Measurements from ENCODE around the gene MAML2. TPM values are rescaled to one million over a fixed set of nuclear protein-coding genes. Genes with fewer than 3 reads are reported as not detected.
A peak's percentile ranks its signal among the peaks of the same experiment; 100 is the strongest.

MAML2 gene
- total RNA-seq, 1 donor from 2014 or later = 8.0 TPM

DNA sequence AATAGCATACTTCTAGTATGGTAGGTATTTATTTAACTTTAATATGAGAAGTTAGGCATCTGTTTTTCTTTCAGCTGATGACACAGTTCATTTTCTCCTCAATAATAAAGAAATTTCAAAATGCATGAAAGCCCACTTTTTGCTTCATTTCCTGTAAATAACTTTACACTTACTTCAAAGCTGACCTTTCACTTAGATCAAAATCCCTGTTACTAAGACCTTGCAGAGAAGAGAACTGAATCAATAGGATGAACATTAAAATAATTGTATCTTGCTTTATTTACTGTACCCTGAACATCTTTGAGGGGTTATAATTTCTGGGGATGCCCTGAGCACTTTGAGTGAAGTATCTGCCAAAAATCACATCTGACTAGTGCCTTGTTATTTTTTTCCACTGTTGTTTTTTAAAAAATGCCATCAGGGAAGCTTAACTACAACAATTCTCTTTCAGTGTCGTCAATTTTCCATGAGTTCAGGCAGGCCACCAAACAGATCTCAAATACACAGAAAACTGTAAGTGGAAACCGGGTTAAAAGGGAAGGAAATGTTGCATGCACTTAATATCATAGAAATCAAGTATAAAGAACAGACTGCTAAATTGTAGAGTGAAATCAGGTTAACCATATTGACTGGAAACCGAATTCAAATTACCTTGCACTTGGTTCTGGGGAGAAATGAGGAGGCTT is 206.2 kb downstream of the MAML2 start:
- no peak for DNase-seq (ENCODE audit: low read depth)

DNA sequence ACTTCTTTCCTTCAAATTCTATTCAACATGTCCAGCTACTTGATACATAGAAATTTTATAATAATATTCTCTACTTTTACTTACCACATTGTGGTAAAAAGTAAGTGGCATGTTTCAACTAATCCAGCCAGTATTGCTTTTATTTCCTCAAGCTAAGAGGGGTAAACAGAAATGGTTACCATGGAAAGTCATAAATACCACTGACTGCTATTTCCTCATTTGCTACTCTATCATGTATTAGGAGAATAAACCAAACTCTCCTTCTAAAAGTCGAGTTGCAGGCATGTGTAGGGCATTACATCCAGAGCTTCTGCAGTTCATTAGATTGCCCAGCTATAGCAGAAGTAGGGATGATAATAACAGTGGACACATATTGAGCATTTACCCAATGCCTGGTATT is 208.4 kb downstream of the MAML2 start:
- no peak for DNase-seq (ENCODE audit: low read depth)

DNA sequence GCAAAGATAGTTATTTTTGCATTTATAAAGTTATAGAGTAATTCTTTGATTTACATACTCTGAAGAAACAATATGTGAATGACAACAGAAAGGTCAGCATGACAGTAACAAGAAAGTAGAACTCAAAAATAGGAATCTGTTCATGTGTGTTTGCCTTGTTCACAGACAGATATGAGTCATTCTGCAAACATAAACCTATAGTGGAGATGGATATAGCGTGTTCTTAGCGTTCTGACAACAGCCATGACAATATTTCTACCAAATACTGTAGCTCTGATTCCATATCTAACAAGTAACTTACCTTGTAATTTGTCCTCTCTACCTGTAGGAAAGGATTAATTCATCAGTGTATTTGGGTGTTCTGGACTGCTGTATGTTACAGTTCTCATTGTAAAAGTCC is 210.6 kb downstream of the MAML2 start:
- no peak for DNase-seq (ENCODE audit: low read depth)

DNA sequence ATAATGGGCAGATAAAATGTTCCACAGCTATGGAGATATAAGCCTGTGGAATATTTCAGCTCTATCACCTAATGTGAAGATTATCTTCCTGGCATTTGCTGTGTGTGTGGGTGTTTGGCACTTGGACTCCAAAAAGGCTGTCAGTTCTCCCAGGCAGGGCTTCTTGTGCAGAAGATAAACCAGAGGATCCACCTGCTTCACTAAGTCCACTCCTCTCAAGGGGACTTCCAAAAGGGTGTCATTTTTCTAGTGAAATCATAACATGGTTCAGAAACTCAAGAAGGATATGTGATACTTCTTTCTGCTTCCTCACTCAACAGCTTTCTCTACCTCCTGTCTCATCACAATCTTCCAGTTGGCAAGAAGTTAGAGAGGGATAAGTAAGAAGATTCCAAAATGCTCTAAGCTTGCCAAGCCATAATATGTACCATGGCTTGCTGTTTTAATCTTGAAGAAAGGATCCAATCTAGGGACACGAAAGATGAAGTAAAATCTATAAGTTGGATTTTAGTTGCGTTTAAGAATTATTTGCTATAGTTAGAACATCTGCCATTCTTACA is 212.9 kb downstream of the MAML2 start:
- DNase-seq (ENCODE audit: low read depth) = peak; percentile 45

DNA sequence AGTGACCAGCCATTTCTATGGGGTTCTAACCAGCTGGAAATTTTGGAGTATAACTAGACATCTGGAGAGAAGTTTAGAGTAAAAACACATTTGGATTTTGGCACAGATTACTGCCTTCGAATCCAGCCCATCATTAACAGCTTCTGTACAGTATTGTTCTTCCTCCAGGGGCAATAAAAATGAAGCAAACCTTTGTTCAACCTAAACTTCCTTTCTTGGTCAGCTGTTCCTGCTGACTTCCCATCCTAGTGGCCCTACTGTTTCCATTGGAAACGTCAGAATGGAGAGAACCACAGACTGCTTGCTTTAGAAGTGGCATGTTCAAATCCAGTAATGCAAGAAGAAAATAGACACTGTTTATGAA is 215.4 kb downstream of the MAML2 start:
- no peak for DNase-seq (ENCODE audit: low read depth)

DNA sequence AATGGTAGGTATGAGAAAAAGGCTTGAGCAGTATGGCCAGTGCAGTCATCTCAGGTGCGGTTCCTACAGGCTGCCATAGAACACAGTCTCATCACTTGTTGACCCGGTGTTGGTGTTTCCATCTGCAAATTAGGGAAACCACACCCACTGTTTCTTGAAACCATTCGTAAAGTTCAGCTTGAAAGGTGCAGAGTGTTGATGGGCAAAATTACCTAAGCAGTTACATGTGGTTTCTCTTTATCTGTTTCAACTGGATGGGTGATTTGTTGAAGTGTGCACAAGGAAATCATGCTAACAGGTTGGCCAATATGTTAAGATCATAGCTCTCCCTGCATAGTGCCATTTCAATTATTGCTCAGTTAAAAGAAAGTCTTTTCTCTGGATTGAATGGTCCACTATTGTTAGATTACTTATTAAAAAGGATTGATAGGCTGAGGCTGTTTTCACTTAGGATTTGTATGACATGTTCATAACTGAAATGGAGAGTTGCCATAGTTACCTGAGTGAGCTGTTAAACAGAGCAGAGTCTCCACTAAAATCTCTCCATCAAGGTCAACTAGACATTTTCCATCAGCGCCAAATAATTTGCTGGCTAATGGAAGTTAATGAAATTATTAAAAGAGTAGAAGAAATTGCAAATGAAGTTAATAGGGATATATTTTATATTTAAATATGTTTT is 215.9 kb downstream of the MAML2 start:
- DNase-seq (ENCODE audit: low read depth) = no peak

DNA sequence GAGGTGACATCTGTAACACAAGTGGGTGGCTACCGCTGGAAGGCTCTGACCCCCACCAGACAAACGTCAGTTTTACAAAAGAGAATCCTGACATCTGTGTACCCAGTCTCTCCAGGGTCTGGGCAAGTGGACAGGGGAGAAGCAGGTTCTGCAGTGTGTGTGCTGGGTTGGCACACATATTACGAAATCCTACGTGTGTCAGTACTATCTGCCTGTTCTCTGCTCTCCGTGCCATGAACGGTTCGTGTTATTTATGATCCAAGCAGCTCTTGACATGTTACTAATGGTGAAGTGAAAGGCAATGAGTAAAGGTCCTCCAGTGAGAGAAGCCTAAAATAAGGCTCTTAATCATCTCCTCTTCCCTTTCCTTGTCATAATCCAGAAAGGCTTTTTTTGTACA is 217.6 kb downstream of the MAML2 start:
- DNase-seq (ENCODE audit: low read depth) = no peak

DNA sequence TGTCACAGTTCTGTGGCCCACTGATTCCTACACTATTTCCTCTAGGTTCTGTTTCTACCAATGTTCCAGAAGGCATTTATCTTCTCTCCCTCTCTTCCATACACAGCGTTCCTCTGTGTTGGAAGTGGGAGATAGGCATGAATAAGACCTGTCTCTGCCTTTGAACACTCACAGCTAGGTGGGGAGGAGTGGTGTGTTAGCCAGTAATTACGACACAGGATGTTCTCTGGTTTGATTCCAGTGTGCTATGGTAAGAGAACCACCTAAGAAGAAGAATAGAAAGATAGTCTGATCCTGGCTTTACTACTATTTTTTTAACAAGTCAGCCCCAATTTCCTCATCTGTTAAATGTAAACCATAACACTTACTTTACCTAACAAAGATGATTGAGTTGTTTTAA is 218.8 kb downstream of the MAML2 start:
- DNase-seq (ENCODE audit: low read depth) = no peak

DNA sequence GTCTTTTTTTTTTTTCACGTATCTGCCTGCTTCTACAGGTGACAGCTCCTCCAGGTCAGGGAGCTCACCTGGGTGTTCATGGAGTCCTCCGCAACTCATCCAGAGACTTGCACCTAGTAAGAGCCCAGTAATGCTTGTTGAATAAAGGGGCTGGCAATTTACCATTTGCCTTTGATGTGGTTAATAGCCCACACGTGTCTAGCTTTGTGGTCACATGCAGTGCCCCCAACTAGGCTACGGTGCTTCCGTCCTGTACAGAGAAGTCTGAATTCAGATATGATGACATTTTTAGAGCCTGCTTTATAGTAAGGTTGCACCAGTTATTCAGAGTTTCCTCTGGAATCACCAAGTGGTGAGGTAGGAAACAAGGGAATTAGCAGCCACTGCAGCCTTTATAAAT is 219.7 kb downstream of the MAML2 start:
- no peak for DNase-seq (ENCODE audit: low read depth)

DNA sequence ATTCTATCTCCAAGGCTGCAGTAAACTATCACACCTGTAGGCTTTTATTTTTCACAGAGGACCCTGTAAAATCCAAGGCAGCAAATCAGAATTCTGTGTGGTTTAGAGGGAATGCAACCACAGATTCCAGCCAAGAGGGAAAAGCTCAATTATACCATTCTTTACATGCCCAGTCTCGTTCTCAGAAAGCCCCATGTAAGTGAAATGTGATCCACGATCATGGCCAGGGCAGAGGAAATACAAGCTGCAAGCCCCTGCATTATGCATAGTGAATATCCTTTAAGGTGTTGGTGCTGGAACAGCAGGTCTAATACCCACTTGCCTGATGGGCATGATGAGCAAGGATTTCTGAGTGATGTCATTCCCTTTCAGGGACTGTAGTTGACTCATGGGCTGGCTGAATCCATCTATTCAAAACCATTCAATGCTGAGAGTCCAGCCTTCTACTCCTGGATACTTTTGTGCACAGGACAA is 220.4 kb downstream of the MAML2 start:
- peak; percentile 31 for DNase-seq (ENCODE audit: low read depth)

DNA sequence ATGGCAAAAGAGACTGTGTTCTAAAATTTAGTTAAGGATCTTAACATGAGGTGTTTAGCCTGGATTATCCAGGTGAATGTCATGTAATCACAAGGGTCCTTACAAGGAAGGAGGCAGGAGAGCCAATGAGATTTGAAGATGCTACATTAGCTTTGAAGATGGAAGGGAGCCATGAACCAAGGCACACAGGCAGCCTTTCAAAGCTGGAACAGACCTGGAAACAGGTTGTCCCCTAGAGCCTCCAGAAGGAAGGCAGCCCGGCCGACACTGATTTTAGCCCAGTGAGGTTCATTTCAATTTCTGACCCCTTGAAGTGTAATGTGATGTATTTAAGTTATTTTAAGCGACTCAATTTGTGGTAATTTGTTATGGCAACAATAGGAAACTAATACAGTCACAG is 223.8 kb downstream of the MAML2 start:
- DNase-seq (ENCODE audit: low read depth) = no peak

DNA sequence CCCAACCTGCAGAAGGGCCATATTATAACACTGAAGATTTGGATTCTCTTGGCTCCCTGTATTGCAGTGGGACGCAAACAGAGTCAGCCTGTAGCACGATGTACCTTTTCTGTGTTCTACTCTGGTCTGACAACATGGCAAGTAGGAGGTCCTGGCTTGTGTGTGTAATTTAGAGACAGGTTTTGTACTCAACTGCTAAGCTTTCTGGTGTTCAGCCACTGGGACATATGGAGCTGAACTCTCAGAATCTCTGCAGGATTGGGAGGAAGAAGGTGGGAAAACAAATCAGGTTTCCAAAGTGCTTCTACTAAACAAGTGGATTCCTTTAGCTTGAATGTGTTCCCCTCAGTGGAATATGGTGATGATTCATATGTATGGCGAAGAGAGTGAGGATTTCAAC is 226.6 kb downstream of the MAML2 start:
- no peak for DNase-seq (ENCODE audit: low read depth)

DNA sequence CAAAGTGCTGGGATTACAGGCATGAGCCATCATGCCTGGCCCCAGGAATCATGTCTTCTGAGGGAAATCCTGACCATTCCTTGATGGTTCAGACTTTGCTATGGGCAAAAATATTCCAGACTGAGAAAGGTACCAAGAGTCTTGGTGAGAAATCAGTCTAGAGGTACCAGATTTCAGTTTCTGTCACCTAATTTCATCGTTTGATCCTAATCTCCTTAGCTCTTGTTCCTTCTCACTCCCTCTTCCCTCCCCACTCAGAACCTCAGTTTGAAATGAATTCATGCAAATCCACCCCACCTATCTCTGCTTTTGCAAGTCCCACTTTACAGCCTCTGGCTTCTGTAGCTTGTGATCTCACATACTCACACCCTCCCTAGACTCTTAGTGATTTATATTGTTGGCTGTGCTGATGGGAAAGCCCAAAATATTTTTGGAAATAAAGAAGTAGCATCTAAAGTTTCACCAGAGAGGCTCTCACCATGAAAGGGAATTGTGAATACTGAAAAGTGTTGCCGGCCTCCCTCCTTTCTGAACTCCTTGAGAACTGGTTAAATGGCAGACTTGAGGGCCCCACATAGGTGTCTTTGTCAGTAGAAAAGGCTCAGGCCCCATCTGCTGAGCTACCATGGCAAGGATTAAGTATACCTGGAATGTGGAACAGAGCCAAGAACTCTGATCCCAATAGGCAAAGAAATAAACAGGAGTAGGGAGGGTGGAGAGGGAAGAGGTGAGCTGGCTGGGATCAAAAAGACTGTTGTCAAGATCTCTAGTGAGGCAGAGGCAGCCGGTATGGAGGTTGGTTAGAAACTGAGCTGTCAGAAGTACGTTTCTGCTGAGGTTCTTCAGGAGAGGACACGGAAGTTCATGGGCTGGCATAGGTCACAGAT is 228.6 kb downstream of the MAML2 start:
- no peak for DNase-seq (ENCODE audit: low read depth)

DNA sequence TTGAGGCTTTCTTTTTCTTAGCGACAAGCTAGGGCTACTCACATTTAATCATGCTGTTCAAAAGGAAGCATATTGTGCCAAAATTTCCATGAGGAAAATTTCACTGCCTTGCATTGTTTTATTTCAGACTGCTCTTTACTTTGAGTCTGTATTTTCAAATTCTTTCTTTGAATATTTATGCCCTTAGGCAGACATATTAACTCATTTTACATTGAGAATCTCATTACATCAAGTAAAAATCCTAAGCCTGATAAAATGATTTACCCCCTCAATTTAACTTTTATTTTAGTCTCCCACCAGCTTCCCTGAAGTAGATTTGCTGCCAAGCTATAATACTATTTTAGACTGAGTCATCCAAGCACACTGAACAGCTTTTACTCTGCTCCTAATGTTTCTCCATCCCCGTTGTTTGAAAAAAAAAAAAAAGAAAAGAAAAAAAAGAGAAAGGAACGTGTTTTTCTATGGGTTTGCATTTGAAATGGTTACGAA is 229.8 kb downstream of the MAML2 start:
- peak; percentile 37 for DNase-seq (ENCODE audit: low read depth)

DNA sequence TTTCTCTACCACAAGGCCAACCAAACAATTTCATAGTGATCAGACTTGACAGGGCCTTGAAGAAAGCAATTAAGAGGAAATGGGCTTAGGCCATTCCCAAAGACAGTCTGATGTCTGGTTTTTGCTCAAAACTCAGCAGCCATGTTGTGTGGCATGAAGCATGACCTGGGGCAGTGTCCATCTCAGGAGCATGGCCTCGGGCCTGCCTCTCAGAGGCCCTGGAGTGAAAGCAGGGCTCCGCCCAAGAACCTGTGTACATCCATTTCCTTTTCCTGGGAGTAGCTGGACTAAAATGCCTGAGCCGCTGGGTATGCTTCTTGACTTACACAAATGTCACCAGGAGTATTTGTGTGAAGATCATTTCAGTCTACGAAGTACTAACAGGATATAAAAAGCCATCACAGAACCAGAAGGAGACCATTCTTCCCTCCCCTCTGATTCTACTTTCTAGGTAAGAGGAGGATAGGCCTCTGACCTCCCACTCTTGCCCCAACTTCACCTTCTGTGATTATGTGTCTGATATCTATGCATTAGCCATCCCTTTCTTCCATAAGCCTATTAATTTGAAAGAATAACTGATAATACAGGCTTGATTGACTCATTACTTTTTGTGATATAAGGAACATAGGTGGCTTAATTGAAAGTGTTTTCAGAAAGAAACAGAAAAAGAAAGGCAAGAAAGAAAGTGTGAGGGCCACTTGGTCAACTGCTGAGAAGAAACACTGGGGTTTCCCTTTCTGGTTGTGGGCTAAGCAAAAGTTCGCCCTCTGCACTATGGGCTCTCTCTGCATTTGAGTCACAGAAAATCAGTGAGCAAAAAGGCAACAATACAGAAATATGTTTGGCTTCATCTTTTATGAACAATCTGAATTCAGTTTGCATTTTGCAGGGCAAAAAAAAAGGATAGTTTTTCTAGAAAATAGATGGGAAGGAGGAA is 230.5 kb downstream of the MAML2 start:
- DNase-seq (ENCODE audit: low read depth) = no peak

DNA sequence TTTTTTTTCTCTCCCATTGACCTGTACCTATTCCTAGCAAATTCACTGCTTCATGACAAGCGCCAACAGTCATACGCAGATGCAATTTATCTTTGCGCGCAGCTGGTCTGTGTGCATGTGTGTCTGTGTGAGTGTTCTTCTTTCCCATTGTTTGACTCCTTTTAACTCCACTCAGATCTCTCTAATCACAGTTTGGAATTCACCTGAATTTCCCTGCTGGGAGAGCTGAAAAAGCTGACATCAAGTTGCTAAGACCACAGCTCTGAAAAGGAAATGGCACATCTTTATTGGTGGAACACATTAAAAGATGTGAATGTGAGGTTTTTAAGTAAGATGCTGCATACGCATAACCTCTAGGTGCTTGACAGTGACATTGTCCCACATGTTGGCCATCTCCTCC is 231.7 kb downstream of the MAML2 start:
- DNase-seq (ENCODE audit: low read depth) = no peak

DNA sequence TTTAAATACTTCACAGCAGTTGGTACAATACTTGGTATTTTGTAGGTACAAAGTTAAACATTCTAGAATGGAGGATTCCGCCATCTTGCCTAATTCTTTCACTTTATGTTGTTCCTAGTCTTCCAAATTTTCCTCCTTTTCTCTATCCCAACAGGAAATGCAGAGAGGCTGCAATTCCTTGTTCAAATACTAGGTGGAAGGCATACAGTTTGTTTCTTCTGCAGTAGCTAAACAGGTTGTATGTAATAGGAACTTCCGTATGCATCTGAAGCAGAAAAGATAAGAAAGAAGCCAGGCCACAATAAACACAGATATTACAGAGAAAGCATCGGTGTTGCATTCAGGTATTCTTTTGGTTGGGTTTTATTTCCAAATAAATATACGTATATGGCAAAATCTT is 232.7 kb downstream of the MAML2 start:
- no peak for DNase-seq (ENCODE audit: low read depth)

DNA sequence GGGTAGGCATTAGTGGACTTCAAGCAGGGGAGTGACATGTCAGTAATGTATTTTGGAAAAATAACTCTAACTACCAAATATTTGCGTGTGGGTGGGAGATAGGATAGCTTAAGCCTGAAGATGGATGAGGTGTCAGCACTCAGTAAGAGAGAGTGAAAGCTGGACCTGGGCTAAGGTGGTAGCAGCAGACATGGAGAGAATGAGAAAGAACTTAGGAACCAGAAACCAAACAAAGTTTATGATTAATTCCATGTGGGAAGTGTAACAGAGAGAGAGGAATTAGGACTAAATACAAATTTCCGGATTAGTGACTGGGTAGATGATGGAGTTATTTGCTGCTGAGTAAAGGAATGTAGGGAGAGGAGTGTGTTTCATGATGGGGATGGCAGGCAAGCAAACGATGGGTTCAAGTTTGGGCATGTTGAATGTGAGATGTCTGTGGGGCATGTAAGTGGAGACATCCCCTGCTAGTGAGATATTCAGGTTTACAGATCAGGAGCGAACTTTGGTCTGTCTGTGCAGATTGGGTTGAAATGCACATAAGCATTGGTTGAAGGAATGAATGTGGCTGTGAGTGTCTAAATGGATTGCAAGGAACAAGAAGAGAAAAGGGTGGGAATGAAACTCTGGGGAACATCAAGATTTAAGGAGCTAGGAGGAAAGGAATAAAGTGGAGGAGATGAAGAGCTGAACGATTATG is 233.5 kb downstream of the MAML2 start:
- DNase-seq (ENCODE audit: low read depth) = no peak

DNA sequence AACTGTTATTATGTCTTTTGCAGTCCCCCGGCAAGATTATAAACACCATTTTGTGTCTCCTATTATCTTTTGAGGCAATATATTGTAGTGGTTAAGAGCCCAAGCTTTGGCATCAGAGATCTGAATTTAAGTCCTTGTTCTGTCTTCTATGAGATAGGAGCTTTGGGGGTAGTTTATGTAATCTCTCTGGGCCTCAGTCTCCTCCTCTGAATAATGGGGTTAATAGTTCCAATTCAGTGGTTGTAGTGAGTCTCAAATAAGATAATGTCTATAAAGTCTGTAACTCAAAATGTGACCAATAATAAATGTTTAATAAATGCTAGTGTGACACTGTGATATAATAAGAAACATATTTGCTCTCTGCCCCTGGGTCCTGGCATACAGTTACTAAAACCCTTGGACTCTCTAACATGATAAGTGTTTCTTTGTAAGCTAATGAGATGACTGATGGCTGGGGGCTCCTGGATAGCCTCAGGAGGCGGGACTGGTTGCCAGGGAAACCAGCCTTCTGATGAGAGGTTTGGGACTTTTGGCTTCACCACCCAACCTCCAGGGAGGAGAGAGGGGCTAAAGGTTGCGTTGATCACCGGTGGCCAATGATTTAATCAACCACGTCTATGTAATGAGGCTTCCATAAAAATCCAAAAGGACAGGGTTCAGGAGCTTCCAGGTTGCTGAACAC is 235.7 kb downstream of the MAML2 start:
- no peak for DNase-seq (ENCODE audit: low read depth)
